Globus pallidus (tissue), 1 donor: ENCODE results near the gene PF4V1.

Experiments used
- DNase-seq: peaks from one replicate; pipeline ENCODE4 v3.0.0-alpha.2; 2015; ENCODE audit warnings: low spot score

PF4V1 gene

GRCh38 chr4:73847526-73848182, 5.4 kb upstream of the PF4V1 start:
- DNase-seq = no peak

- DNase-seq = no peak
Observed at GRCh38 chr4:73848183-73848777, 4.8 kb upstream of the PF4V1 start.

- no peak for DNase-seq
Observed at GRCh38 chr4:73850261-73850970, 2.7 kb upstream of the PF4V1 start.

- no peak for DNase-seq
Observed at GRCh38 chr4:73851293-73851692, 1.8 kb upstream of the PF4V1 start.

GRCh38 chr4:73852771-73853170, 325 bp upstream of the PF4V1 start:
- DNase-seq = no peak

GRCh38 chr4:73853718-73854473, 800 bp downstream of the PF4V1 start:
- DNase-seq = no peak

- DNase-seq = no peak
Observed at GRCh38 chr4:73855406-73855805, 2.3 kb downstream of the PF4V1 start.

GRCh38 chr4:73856518-73856917, 3.4 kb downstream of the PF4V1 start:
- no peak for DNase-seq

- no peak for DNase-seq
Observed at GRCh38 chr4:73859614-73860088, 6.6 kb downstream of the PF4V1 start.

GRCh38 chr4:73860181-73860580, 7.1 kb downstream of the PF4V1 start:
- DNase-seq = no peak

- no peak for DNase-seq
Observed at GRCh38 chr4:73860917-73861316, 7.8 kb downstream of the PF4V1 start.

GRCh38 chr4:73862322-73862721, 9.2 kb downstream of the PF4V1 start:
- DNase-seq = no peak

- DNase-seq = no peak
Observed at GRCh38 chr4:73864365-73864764, 11.3 kb downstream of the PF4V1 start.

- DNase-seq = no peak
Observed at GRCh38 chr4:73864961-73865360, 11.9 kb downstream of the PF4V1 start.

- DNase-seq = no peak
Observed at GRCh38 chr4:73865431-73866096, 12.5 kb downstream of the PF4V1 start.

GRCh38 chr4:73866246-73866645, 13.2 kb downstream of the PF4V1 start:
- no peak for DNase-seq

GRCh38 chr4:73867783-73868182, 14.7 kb downstream of the PF4V1 start:
- DNase-seq = no peak

GRCh38 chr4:73868206-73869129, 15.4 kb downstream of the PF4V1 start:
- DNase-seq = no peak

- no peak for DNase-seq
Observed at GRCh38 chr4:73869130-73870055, 16.3 kb downstream of the PF4V1 start, which contains the start of gene CXCL1. CXCL1 (plus strand) TSS chr4:73869393; CDS start chr4:73869471, 78 bp downstream.

- DNase-seq = no peak
Observed at GRCh38 chr4:73870260-73870659, 17.2 kb downstream of the PF4V1 start.
